ENCODE measurements around the gene TMEM115.

DNA sequence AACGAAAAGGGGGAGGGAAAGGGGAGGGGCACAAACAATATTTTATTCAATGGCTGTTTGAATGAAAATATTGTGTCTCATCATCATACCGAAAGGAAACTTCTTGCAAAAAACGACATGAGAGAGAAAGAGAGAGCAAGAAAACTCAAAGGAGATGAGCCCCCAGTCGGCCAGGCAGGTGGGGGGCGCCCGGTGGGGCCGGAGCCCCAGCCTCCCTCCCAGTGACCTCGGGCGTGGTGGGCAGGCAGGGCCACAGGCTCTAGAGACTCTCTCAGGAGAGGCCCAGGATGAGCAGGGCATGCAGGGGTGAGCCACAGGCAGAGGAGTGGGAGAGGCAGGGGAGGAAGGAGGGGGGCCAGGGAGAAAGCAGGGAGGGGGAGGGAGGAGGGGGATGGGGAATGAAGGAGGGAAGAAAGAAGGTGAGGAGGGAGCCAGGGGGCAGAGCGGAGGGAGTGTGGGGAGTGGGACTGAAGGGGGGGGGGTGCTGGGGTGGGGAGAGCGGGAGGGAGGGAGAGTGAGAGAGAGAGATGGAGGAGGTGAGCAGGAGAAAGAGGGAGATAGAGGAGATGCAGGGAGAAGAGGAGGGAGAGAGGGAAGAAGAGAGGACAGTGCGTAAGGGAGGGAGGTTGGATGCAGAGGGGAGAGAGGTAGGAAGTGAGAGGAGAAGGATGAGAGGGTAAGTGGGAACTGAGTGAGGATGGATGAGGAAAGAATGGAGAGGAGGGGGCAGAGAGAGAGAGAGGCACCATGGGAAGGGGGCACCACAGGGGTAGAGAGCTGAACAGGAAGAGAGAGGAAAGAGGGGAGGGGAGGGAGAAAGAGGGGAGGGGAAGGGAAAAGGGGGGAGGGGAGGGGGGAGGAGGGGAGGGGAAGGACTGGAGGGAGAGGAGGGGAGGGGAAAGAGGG lies 14.1 kb upstream of the TMEM115 start:
- TF ChIP-seq, protein P1, sequence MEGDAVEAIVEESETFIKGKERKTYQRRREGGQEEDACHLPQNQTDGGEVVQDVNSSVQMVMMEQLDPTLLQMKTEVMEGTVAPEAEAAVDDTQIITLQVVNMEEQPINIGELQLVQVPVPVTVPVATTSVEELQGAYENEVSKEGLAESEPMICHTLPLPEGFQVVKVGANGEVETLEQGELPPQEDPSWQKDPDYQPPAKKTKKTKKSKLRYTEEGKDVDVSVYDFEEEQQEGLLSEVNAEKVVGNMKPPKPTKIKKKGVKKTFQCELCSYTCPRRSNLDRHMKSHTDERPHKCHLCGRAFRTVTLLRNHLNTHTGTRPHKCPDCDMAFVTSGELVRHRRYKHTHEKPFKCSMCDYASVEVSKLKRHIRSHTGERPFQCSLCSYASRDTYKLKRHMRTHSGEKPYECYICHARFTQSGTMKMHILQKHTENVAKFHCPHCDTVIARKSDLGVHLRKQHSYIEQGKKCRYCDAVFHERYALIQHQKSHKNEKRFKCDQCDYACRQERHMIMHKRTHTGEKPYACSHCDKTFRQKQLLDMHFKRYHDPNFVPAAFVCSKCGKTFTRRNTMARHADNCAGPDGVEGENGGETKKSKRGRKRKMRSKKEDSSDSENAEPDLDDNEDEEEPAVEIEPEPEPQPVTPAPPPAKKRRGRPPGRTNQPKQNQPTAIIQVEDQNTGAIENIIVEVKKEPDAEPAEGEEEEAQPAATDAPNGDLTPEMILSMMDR (IDR thresholded peaks at IDR 0.05; ENCODE audit: extremely low read depth in 1 of 2, insufficient read depth in 1 of 2, low read depth in 1 of 2, low read length in 2 of 2), result no peak
- no peak for TF ChIP-seq POLR2A (IDR thresholded peaks at IDR 0.05; ENCODE audit: low read depth, low read length)
- TF ChIP-seq, protein P2, sequence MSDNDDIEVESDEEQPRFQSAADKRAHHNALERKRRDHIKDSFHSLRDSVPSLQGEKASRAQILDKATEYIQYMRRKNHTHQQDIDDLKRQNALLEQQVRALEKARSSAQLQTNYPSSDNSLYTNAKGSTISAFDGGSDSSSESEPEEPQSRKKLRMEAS (IDR thresholded peaks at IDR 0.05; ENCODE audit: insufficient read depth, insufficient read length), result no peak
- TF ChIP-seq POLR2AphosphoS5 (IDR thresholded peaks at IDR 0.05; ENCODE audit: insufficient read depth, low read depth, low read length), result no peak
- TF ChIP-seq EZH2 (IDR thresholded peaks at IDR 0.05; ENCODE audit: borderline replicate concordance, low read depth, low read length, severe bottlenecking), result no peak
- no peak for TF ChIP-seq GATA2 (IDR thresholded peaks at IDR 0.05; ENCODE audit: insufficient read depth, insufficient read length, low read depth, low read length)
